Adrenal gland (tissue), 12 donors: ENCODE measurements around the gene C18orf54. TPM values are rescaled to one million over a fixed set of nuclear protein-coding genes. Genes with fewer than 3 reads are reported as not detected.

Experiments used
- DNase-seq, 7 donors: peaks; one replicate each; pipeline ENCODE4 v3.0.0-alpha.2; 2019 to 2020
- H3K27ac ChIP-seq, 5 donors: fragments of 200-600 bp; sonication (generic) in 4 of 5; 1 replicate in 3 of 5; 2 replicates in 2 of 5; pipeline versions ENCODE4 v1.5.1 to v1.8.0; 2016 to 2020; ENCODE audit warnings: mild to moderate bottlenecking in 1 of 5
- H3K27me3 ChIP-seq: fragments of 200-600 bp; 2 replicates; pipeline ENCODE4 v1.8.0; 2021
- H3K36me3 ChIP-seq, 2 donors: fragments of 200-600 bp; replicated peaks in 1 of 2; 1 replicate in 1 of 2; 2 replicates in 1 of 2; pipeline versions ENCODE4 v1.5.1 to v1.8.0; 2018 to 2022
- H3K4me1 ChIP-seq, 2 donors: fragments of 200-600 bp; replicated peaks in 1 of 2; 1 replicate in 1 of 2; 2 replicates in 1 of 2; pipeline versions ENCODE4 v1.5.1 to v1.8.0; 2018 to 2021
- H3K4me3 ChIP-seq, 4 donors: fragments of 200-600 bp; sonication (generic) in 3 of 4; one replicate each; pipeline ENCODE4 v1.5.1; 2016 to 2018
- H3K9me3 ChIP-seq, 3 donors: fragments of 200-600 bp; sonication (generic) in 1 of 3; replicated peaks in 1 of 3; 1 replicate in 2 of 3; 2 replicates in 1 of 3; pipeline versions ENCODE4 v1.5.1 to v1.8.0; 2016 to 2021
- CTCF ChIP-seq, 6 experiments: fragments of 450-650 bp in 4 of 6; fragments of 200-600 bp in 2 of 6; sonication (generic) in 1 of 6; IDR thresholded peaks; 1 replicate in 5 of 6; 2 replicates in 1 of 6; pipeline versions ENCODE4 v1.5.1 to v1.8.0; 2016 to 2021; ENCODE audit warnings: antibody characterized with exemption in 6 of 6, mild to moderate bottlenecking in 2 of 6, moderate library complexity in 1 of 6
- POLR2A ChIP-seq, 2 donors: fragments of 450-650 bp; IDR thresholded peaks; one replicate each; pipeline ENCODE4 v1.6.1; 2017; ENCODE audit warnings: antibody characterized with exemption in 2 of 2, mild to moderate bottlenecking in 2 of 2, moderate library complexity in 1 of 2
- WGBS, 4 donors: extraction: QIAGEN DNeasy Blood & Tissue Kit in 2 of 4; methylation state at CpG; one replicate each; pipeline versions ENCODE4 v1.1.5 to v1.1.7; 2013 to 2017; 5-methylcytosine and 5-hydroxymethylcytosine counted together
- intact Hi-C, 2 donors: fragments of 100-400 bp; cut with DNase I; formaldehyde crosslinking; loops; one replicate each; pipeline versions ENCODE4 v1.14.1 to v1.15.0; 2022 to 2023
- polyA plus RNA-seq, 3 donors: library from polyadenylated mRNA; stranded (reverse); fragments of 200-250 nt in 2 of 3; fragments of 350-450 nt in 1 of 3; fragmentation: Illumina TruSeq in 1 of 3; extraction: RNeasy Lipid Tissue Mini Kit (QIAGEN cat#74804) in 1 of 3; gene quantifications; one replicate each; pipeline ENCODE4 v1.2.3, GENCODE V29; 2013 to 2014
- total RNA-seq, 9 donors: library from RNA; depleted of rRNA in 4 of 9; stranded (reverse); fragments of >200 nt in 4 of 9; fragments of 120-200 nt in 1 of 9; fragmentation: NEBNext Ultra II Directional in 1 of 9; extraction: Animal tissue kit (Norgen Biotek cat#: 25700) in 1 of 9; gene quantifications; one replicate each; pipeline versions ENCODE4 v1.1.0 to v1.2.4, GENCODE V29; 2013 to 2023
- donor health status: healthy with polysubstance abuse.
- donor health status: Bipolar disorder and iron deficiency.
- donor health status: DM: yes; HTN: yes; CAD: no.
- donor health status: DM: no; HTN: no; CAD: no.
- donor health status: DM: no; HTN: no; CAD: no.
- donor health status: DM: yes; HTN: yes; CAD: no.

C18orf54 gene
- total and polyA plus RNA-seq, 12 donors, result 0.06 to 2.4 (median 0.74) TPM

GRCh38 chr18:54323970-54324369 lies 33.7 kb upstream of the C18orf54 start:
- no peaks in the 10 kb centered on the region for H3K4me1 ChIP-seq
- H3K27me3 ChIP-seq, result no peaks in the 10 kb centered on the region
- no peaks in the 10 kb centered on the region for H3K36me3 ChIP-seq
- WGBS, 4 donors, result 80 to 91% (median 85%) methylated on average over 2 of the region's 2 CpGs
- H3K27ac ChIP-seq, result no peak overlapping the region
- DNase-seq, result no peak
- intact Hi-C loops, result no loop called here
- TF ChIP-seq POLR2A (IDR thresholded peaks at IDR 0.05), result no peak
- TF ChIP-seq CTCF (IDR thresholded peaks at IDR 0.05), result no peak
- no peak overlapping the region for H3K4me3 ChIP-seq
- no peaks in the 10 kb centered on the region for H3K9me3 ChIP-seq

GRCh38 chr18:54327818-54328217 lies 29.9 kb upstream of the C18orf54 start:
- DNase-seq, result no peak
- no peak for TF ChIP-seq POLR2A (IDR thresholded peaks at IDR 0.05)
- no peak for TF ChIP-seq CTCF (IDR thresholded peaks at IDR 0.05)
- H3K4me1 ChIP-seq, result no peaks in the 10 kb centered on the region
- no peaks in the 10 kb centered on the region for H3K27me3 ChIP-seq
- WGBS, 4 donors, result 68 to 78% (median 70%) methylated on average over 4 of the region's 4 CpGs
- no peak overlapping the region for H3K27ac ChIP-seq
- H3K36me3 ChIP-seq, result no peaks in the 10 kb centered on the region
- no peak overlapping the region for H3K4me3 ChIP-seq
- intact Hi-C loops, result no loop called here
- no peaks in the 10 kb centered on the region for H3K9me3 ChIP-seq

GRCh38 chr18:54329787-54330186 lies 27.9 kb upstream of the C18orf54 start:
- no peak for TF ChIP-seq POLR2A (IDR thresholded peaks at IDR 0.05)
- no peak for TF ChIP-seq CTCF (IDR thresholded peaks at IDR 0.05)
- H3K27me3 ChIP-seq, result no peaks in the 10 kb centered on the region
- H3K4me1 ChIP-seq, result no peaks in the 10 kb centered on the region
- no peak overlapping the region for H3K27ac ChIP-seq
- H3K36me3 ChIP-seq, result no peaks in the 10 kb centered on the region
- no peaks in the 10 kb centered on the region for H3K9me3 ChIP-seq
- no peak for DNase-seq
- H3K4me3 ChIP-seq, result no peak overlapping the region
- intact Hi-C loops, result no loop called here

- WGBS, 4 donors, result 56 to 66% (median 63%) methylated on average over 6 of the region's 6 CpGs
- no peak for DNase-seq
- H3K4me3 ChIP-seq, result no peak overlapping the region
- TF ChIP-seq CTCF (IDR thresholded peaks at IDR 0.05) (peak in 3 of 6 experiments; percentile 6 to 23 (median 17)), POLR2A (IDR thresholded peaks at IDR 0.05) (no peak)
- H3K9me3 ChIP-seq, result no peaks in the 10 kb centered on the region
- H3K36me3 ChIP-seq, result no peaks in the 10 kb centered on the region
- intact Hi-C loops, result no loop called here
- no peak overlapping the region for H3K27ac ChIP-seq
- H3K4me1 ChIP-seq, result no peaks in the 10 kb centered on the region
- H3K27me3 ChIP-seq, result no peaks in the 10 kb centered on the region
Measured at GRCh38 chr18:54330768-54331548, 26.7 kb upstream of the C18orf54 start.
